H9 (cell line): Measurements from ENCODE around the gene KANSL1L. TPM values are rescaled to one million over a fixed set of nuclear protein-coding genes. Genes with fewer than 3 reads are reported as not detected.

ENCODE experiments used
- DNase-seq: peaks from one replicate; pipeline ENCODE4 v3.0.0-alpha.2; 2017
- H2AFZ ChIP-seq: one replicate; pipeline ENCODE4 v1.6.1; 2013; ENCODE audit warnings: mild to moderate bottlenecking, low read length, control low read depth, moderate library complexity
- H2AK5ac ChIP-seq: 2 replicates; pipeline ENCODE4 v1.6.1; 2013; ENCODE audit warnings: low read length, control low read depth, mixed read lengths; ENCODE audit not compliant: insufficient read length
- H2BK120ac ChIP-seq: one replicate; pipeline ENCODE4 v1.6.1; 2013; ENCODE audit warnings: low read depth, mild to moderate bottlenecking, low read length, control low read depth, inconsistent platforms; ENCODE audit not compliant: poor library complexity, severe bottlenecking
- H2BK12ac ChIP-seq: 2 replicates; pipeline ENCODE4 v1.6.1; 2013; ENCODE audit warnings: low read length, control low read depth, mixed read lengths, low read depth; ENCODE audit not compliant: insufficient read length
- H2BK15ac ChIP-seq: 2 replicates; pipeline ENCODE4 v1.6.1; 2013; ENCODE audit warnings: low read depth, low read length, control low read depth
- H2BK20ac ChIP-seq: one replicate; pipeline ENCODE4 v1.6.1; 2013; ENCODE audit warnings: low read depth, mild to moderate bottlenecking, low read length, control low read depth, inconsistent platforms; ENCODE audit not compliant: poor library complexity, severe bottlenecking
- H2BK5ac ChIP-seq: 2 replicates; pipeline ENCODE4 v1.6.1; 2013; ENCODE audit warnings: low read length, control low read depth, mixed read lengths; ENCODE audit not compliant: insufficient read length
- H3K14ac ChIP-seq: 2 replicates; pipeline ENCODE4 v1.6.1; 2013; ENCODE audit warnings: low read length, control low read depth; ENCODE audit not compliant: insufficient read depth
- H3K18ac ChIP-seq: 2 replicates; pipeline ENCODE4 v1.6.1; 2013; ENCODE audit warnings: low read depth, mild to moderate bottlenecking, mixed read lengths, low read length, control low read depth; ENCODE audit not compliant: insufficient read length
- H3K23ac ChIP-seq: 2 replicates; pipeline ENCODE4 v1.6.1; 2013; ENCODE audit warnings: low read length, control low read depth, mixed read lengths, low read depth; ENCODE audit not compliant: insufficient read length
- H3K23me2 ChIP-seq: 2 replicates; pipeline ENCODE4 v1.6.1; 2013; ENCODE audit warnings: low read depth, mild to moderate bottlenecking, mixed read lengths, low read length, control low read depth; ENCODE audit not compliant: insufficient read length, poor library complexity, severe bottlenecking
- H3K27ac ChIP-seq: 2 replicates; pipeline ENCODE4 v1.5.1; 2013; ENCODE audit warnings: low read length, control low read depth, mixed read lengths, low read depth; ENCODE audit not compliant: insufficient read length
- H3K27me3 ChIP-seq: 2 replicates; pipeline ENCODE4 v1.6.1; 2013; ENCODE audit warnings: low read length, control low read depth, inconsistent platforms; ENCODE audit not compliant: insufficient read depth
- H3K4ac ChIP-seq: 2 replicates; pipeline ENCODE4 v1.6.1; 2013; ENCODE audit warnings: low read depth, mild to moderate bottlenecking, control low read depth, inconsistent platforms, low read length, moderate library complexity
- H3K4me1 ChIP-seq: 2 replicates; pipeline ENCODE4 v1.6.1; 2013; ENCODE audit warnings: low read length, control low read depth, inconsistent platforms; ENCODE audit not compliant: insufficient read depth
- H3K4me2 ChIP-seq: 2 replicates; pipeline ENCODE4 v1.6.1; 2013; ENCODE audit warnings: low read length, control low read depth, mixed read lengths; ENCODE audit not compliant: insufficient read length, insufficient read depth
- H3K56ac ChIP-seq: 2 replicates; pipeline ENCODE4 v1.6.1; 2013; ENCODE audit warnings: low read depth, mild to moderate bottlenecking, mixed read lengths, low read length, control low read depth; ENCODE audit not compliant: insufficient read length
- H3K79me1 ChIP-seq: 2 replicates; pipeline ENCODE4 v1.6.1; 2013; ENCODE audit warnings: low read depth, mild to moderate bottlenecking, moderate library complexity, low read length, control low read depth, inconsistent platforms; ENCODE audit not compliant: insufficient read depth, poor library complexity, severe bottlenecking
- H3K79me2 ChIP-seq: 2 replicates; pipeline ENCODE4 v1.6.1; 2013; ENCODE audit warnings: low read length, control low read depth, inconsistent platforms; ENCODE audit not compliant: insufficient read depth
- H3K9ac ChIP-seq: 2 replicates; pipeline ENCODE4 v1.6.1; 2013; ENCODE audit warnings: low read length, control low read depth, mixed read lengths; ENCODE audit not compliant: insufficient read length; ENCODE audit errors: extremely low read depth
- H3K9me3 ChIP-seq: one replicate; pipeline ENCODE4 v1.6.1; 2013; ENCODE audit warnings: low read depth, low read length, inconsistent platforms; ENCODE audit not compliant: control insufficient read depth
- H3T11ph ChIP-seq: one replicate; pipeline ENCODE4 v1.6.1; 2013; ENCODE audit warnings: mild to moderate bottlenecking, low read length, control low read depth, inconsistent platforms
- H4K20me1 ChIP-seq: one replicate; pipeline ENCODE4 v1.6.1; 2013; ENCODE audit not compliant: control insufficient read depth, insufficient read length, insufficient read depth
- H4K5ac ChIP-seq: 2 replicates; pipeline ENCODE4 v1.6.1; 2013; ENCODE audit warnings: low read depth, mild to moderate bottlenecking, mixed read lengths, low read length, control low read depth; ENCODE audit not compliant: insufficient read length
- H4K8ac ChIP-seq: replicated peaks from 2 replicates; pipeline ENCODE4 v1.6.1; 2013; ENCODE audit warnings: low read length, control low read depth, mixed read lengths, low read depth; ENCODE audit not compliant: insufficient read length
- H4K91ac ChIP-seq: 2 replicates; pipeline ENCODE4 v1.6.1; 2013; ENCODE audit warnings: low read depth, mild to moderate bottlenecking, moderate library complexity, mixed read lengths, low read length, control low read depth; ENCODE audit not compliant: insufficient read length
- H3K27ac Mint-ChIP-seq, 3 experiments: 2 replicates in 2 of 3; 3 replicates in 1 of 3; pipeline ENCODE4 v1.8.0; 2020 to 2021; ENCODE audit warnings: mixed read lengths in 3 of 3, mild to moderate bottlenecking in 1 of 3, moderate library complexity in 1 of 3
- H3K27me3 Mint-ChIP-seq: 2 replicates; pipeline ENCODE4 v1.8.0; 2021; ENCODE audit warnings: low read depth, mild to moderate bottlenecking, moderate library complexity, mixed read lengths
- H3K36me3 Mint-ChIP-seq, 3 experiments: 2 replicates in 2 of 3; 3 replicates in 1 of 3; pipeline ENCODE4 v1.8.0; 2020 to 2021; ENCODE audit warnings: low read depth in 3 of 3, mixed read lengths in 3 of 3; ENCODE audit not compliant: insufficient read depth in 1 of 3
- H3K4me1 Mint-ChIP-seq, 2 experiments: 2 replicates each; pipeline ENCODE4 v1.8.0; 2020; ENCODE audit warnings: mixed read lengths in 2 of 2
- H3K4me3 Mint-ChIP-seq, 2 experiments: 2 replicates in 1 of 2; 3 replicates in 1 of 2; pipeline ENCODE4 v1.8.0; 2020 to 2021; ENCODE audit warnings: mild to moderate bottlenecking in 2 of 2, mixed read lengths in 2 of 2, moderate library complexity in 1 of 2
- H3K9me3 Mint-ChIP-seq, 2 experiments: 2 replicates in 1 of 2; 3 replicates in 1 of 2; pipeline ENCODE4 v1.8.0; 2020; ENCODE audit warnings: mild to moderate bottlenecking in 2 of 2, mixed read lengths in 2 of 2, moderate library complexity in 1 of 2
- CTCF ChIP-seq: fragments of 200-600 bp; sonication (generic); conservative IDR thresholded peaks from 3 replicates; pipeline ENCODE4 v1.8.0; 2021; ENCODE audit warnings: antibody characterized with exemption, mild to moderate bottlenecking
- WGBS: extraction: QIAGEN DNeasy Blood & Tissue Kit; methylation state at CpG from one replicate; pipeline ENCODE4 v1.1.7; 2013; ENCODE audit warnings: missing lambda C conversion rate, low lambda C conversion rate, mixed read lengths; ENCODE audit not compliant: insufficient read length; ENCODE audit errors: extremely low coverage; 5-methylcytosine and 5-hydroxymethylcytosine counted together
- total RNA-seq: library from RNA; stranded (reverse); gene quantifications from 2 replicates; pipeline ENCODE4 v1.2.1, GENCODE V29; 2021

KANSL1L gene
- total RNA-seq, 1 experiment from 2014 or later: 8.2 TPM

GRCh38 chr2:209990838-209991237 lies 180.4 kb downstream of the KANSL1L start:
- H2BK12ac ChIP-seq: no peak overlapping the region
- no peak for DNase-seq
- WGBS: no CpG with 5 or more reads among the region's 2 CpGs
- no peak overlapping the region for H3K27ac ChIP-seq
- no peak overlapping the region for H3K14ac ChIP-seq
- no peaks in the 10 kb centered on the region for H4K20me1 ChIP-seq
- H2BK20ac ChIP-seq: no peak overlapping the region
- H2BK120ac ChIP-seq: no peak overlapping the region
- no peak for TF ChIP-seq CTCF
- no peaks in the 10 kb centered on the region for H3K79me2 ChIP-seq
- Mint-ChIP-seq H3K4me1 (peaks cover 0 to 4% of the 10 kb centered on the region in 2 experiments; a peak in 1 of 4 replicates), H3K4me3 (no peak overlapping the region), H3K36me3 (no peaks in the 10 kb centered on the region), H3K27me3 (peaks cover 2% of the 10 kb centered on the region; the same call in 1 of the 2 replicates), H3K27ac (no peak overlapping the region), H3K9me3 (no peaks in the 10 kb centered on the region)
- H2BK5ac ChIP-seq: no peak overlapping the region
- H3K4me1 ChIP-seq: no peaks in the 10 kb centered on the region
- no peak overlapping the region for H3K4ac ChIP-seq
- H3K56ac ChIP-seq: no peak overlapping the region
- H4K91ac ChIP-seq: no peak overlapping the region
- H3K9ac ChIP-seq: no peak overlapping the region
- H2BK15ac ChIP-seq: no peak overlapping the region
- H2AFZ ChIP-seq: no peak overlapping the region
- no peak overlapping the region for H3K23ac ChIP-seq
- H3K23me2 ChIP-seq: no peaks in the 10 kb centered on the region
- H3T11ph ChIP-seq: no peak overlapping the region
- H3K79me1 ChIP-seq: no peaks in the 10 kb centered on the region
- no peak overlapping the region for H4K8ac ChIP-seq
- no peak overlapping the region for H2AK5ac ChIP-seq
- no peak overlapping the region for H4K5ac ChIP-seq
- no peaks in the 10 kb centered on the region for H3K27me3 ChIP-seq
- no peaks in the 10 kb centered on the region for H3K9me3 ChIP-seq
- H3K18ac ChIP-seq: no peak overlapping the region
- no peak overlapping the region for H3K4me2 ChIP-seq
